Panc1 (cell line): ENCODE data around the gene TMEM31.

Experiments
- POLR2AphosphoS5 ChIP-seq: IDR thresholded peaks from 2 replicates; pipeline ENCODE4 v1.6.1; 2012; ENCODE audit warnings: mild to moderate bottlenecking, low read depth, low read length, moderate library complexity
- SIN3A ChIP-seq: IDR thresholded peaks from 2 replicates; pipeline ENCODE4 v1.6.1; 2012; ENCODE audit warnings: low read depth, mild to moderate bottlenecking, low read length, moderate library complexity, borderline replicate concordance; ENCODE audit not compliant: insufficient read depth
- TCF7L2 ChIP-seq: IDR thresholded peaks from 2 replicates; pipeline ENCODE4 v1.6.1; 2011; ENCODE audit warnings: mild to moderate bottlenecking, low read depth, low read length, inconsistent platforms
- TF ChIP-seq, protein P1 (sequence below), 2 experiments: IDR thresholded peaks; 2 replicates each; pipeline ENCODE4 v1.6.1; 2011 to 2012; ENCODE audit warnings: low read depth in 2 of 2, control low read depth in 1 of 2, low read length in 1 of 2, mild to moderate bottlenecking in 1 of 2, moderate library complexity in 1 of 2; ENCODE audit not compliant: insufficient read depth in 1 of 2
- TF ChIP-seq, protein P2 (sequence below): fragments of 450-650 bp; IDR thresholded peaks from 2 replicates; pipeline ENCODE4 v1.5.1; 2017; ENCODE audit warnings: mild to moderate bottlenecking

DNA sequence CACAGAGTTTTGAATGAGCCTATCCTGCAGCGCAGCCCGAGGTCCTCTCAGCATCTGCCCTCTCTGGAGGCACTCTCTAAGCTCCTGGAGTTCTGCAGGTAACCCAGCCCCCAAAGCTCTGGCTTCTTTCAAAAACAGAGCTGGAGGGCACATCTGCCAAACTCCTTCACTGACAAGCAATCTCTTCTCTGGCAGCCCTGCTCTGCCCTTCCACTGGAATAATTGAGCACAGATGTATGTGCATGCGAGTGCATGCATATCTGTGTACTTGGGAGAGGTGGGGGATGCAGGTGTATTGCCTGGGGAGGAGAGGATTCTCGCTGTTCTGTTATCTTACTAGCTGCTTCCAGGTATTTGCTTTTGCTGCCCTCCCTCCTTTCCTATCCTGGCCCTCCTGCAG is 43.7 kb downstream of the TMEM31 start:
- TF ChIP-seq, protein P1, sequence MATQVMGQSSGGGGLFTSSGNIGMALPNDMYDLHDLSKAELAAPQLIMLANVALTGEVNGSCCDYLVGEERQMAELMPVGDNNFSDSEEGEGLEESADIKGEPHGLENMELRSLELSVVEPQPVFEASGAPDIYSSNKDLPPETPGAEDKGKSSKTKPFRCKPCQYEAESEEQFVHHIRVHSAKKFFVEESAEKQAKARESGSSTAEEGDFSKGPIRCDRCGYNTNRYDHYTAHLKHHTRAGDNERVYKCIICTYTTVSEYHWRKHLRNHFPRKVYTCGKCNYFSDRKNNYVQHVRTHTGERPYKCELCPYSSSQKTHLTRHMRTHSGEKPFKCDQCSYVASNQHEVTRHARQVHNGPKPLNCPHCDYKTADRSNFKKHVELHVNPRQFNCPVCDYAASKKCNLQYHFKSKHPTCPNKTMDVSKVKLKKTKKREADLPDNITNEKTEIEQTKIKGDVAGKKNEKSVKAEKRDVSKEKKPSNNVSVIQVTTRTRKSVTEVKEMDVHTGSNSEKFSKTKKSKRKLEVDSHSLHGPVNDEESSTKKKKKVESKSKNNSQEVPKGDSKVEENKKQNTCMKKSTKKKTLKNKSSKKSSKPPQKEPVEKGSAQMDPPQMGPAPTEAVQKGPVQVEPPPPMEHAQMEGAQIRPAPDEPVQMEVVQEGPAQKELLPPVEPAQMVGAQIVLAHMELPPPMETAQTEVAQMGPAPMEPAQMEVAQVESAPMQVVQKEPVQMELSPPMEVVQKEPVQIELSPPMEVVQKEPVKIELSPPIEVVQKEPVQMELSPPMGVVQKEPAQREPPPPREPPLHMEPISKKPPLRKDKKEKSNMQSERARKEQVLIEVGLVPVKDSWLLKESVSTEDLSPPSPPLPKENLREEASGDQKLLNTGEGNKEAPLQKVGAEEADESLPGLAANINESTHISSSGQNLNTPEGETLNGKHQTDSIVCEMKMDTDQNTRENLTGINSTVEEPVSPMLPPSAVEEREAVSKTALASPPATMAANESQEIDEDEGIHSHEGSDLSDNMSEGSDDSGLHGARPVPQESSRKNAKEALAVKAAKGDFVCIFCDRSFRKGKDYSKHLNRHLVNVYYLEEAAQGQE (IDR thresholded peaks at IDR 0.05; ENCODE audit: insufficient read depth in 1 of 2, low read depth in 2 of 2, low read length in 1 of 2), result no peak
- TF ChIP-seq, protein P2, sequence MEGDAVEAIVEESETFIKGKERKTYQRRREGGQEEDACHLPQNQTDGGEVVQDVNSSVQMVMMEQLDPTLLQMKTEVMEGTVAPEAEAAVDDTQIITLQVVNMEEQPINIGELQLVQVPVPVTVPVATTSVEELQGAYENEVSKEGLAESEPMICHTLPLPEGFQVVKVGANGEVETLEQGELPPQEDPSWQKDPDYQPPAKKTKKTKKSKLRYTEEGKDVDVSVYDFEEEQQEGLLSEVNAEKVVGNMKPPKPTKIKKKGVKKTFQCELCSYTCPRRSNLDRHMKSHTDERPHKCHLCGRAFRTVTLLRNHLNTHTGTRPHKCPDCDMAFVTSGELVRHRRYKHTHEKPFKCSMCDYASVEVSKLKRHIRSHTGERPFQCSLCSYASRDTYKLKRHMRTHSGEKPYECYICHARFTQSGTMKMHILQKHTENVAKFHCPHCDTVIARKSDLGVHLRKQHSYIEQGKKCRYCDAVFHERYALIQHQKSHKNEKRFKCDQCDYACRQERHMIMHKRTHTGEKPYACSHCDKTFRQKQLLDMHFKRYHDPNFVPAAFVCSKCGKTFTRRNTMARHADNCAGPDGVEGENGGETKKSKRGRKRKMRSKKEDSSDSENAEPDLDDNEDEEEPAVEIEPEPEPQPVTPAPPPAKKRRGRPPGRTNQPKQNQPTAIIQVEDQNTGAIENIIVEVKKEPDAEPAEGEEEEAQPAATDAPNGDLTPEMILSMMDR, result no peak
- no peak for TF ChIP-seq POLR2AphosphoS5
- no peak for TF ChIP-seq SIN3A
- no peak for TF ChIP-seq TCF7L2
